Measurements from ENCODE around the gene UHRF2. TPM values are rescaled to one million over a fixed set of nuclear protein-coding genes. Genes with fewer than 3 reads are reported as not detected.

Gene UHRF2
- total and polyA plus RNA-seq, 9 of the 15 experiments (the other 6 are each of a cell fraction or from before 2014, with no cell fraction given), result 5.6 to 39.0 (median 20.1) TPM

- TF ChIP-seq E2F3 (CRISPR knock-in tag; IDR thresholded peaks at IDR 0.05), result no peak
- 0 out of 2 replicates have a peak, but pooled peaks have one; percentile 15 for TF ChIP-seq MXI1 (IDR thresholded peaks at IDR 0.05; ENCODE audit: low read depth, low read length)
- TF ChIP-seq MYBL2 (IDR thresholded peaks at IDR 0.05; ENCODE audit: low read depth), result peak; percentile 73
- no peak for TF ChIP-seq MYBL2 (CRISPR knock-in tag; IDR thresholded peaks at IDR 0.05; ENCODE audit: borderline replicate concordance)
- no peak for TF ChIP-seq TFE3 (CRISPR knock-in tag; IDR thresholded peaks at IDR 0.05)
- TF ChIP-seq SAFB (IDR thresholded peaks at IDR 0.05; ENCODE audit: borderline replicate concordance, low read depth, low read length), result no peak
- peak; percentile 44; the same call in 1 of the 2 replicates for TF ChIP-seq NFRKB (IDR thresholded peaks at IDR 0.05; ENCODE audit: low read depth)
- peak; percentile 87 to 88 for TF ChIP-seq FOXK2 (conservative IDR thresholded peaks at IDR 0.05 in 1 of 2, IDR thresholded peaks at IDR 0.05 in 1 of 2; ENCODE audit: low read depth in 2 of 2)
- TF ChIP-seq ZNF253 (CRISPR knock-in tag; conservative IDR thresholded peaks at IDR 0.05), result no peak
- TF ChIP-seq ZNF79 (CRISPR knock-in tag; IDR thresholded peaks at IDR 0.05; ENCODE audit: low read depth), result no peak
- peak; percentile 89 for TF ChIP-seq MBD1 (CRISPR knock-in tag; IDR thresholded peaks at IDR 0.05)
- TF ChIP-seq MTA2 (IDR thresholded peaks at IDR 0.05; ENCODE audit: low read depth), result no peak
- no peak for TF ChIP-seq COPS2 (conservative IDR thresholded peaks at IDR 0.05)
- no peak for TF ChIP-seq ZNF445 (CRISPR knock-in tag; IDR thresholded peaks at IDR 0.05; ENCODE audit: low read depth)
- peak; percentile 73 for TF ChIP-seq CEBPG (CRISPR knock-in tag; IDR thresholded peaks at IDR 0.05)
- TF ChIP-seq CEBPG (tag; conservative IDR thresholded peaks at IDR 0.05 in 1 of 2, IDR thresholded peaks at IDR 0.05 in 1 of 2), result no peak
- no peak for TF ChIP-seq TCF7L2 (IDR thresholded peaks at IDR 0.05; ENCODE audit: low read depth, low read length)
- peak; percentile 18; the same call in 1 of the 2 replicates for TF ChIP-seq EGR1 (conservative IDR thresholded peaks at IDR 0.05)
- TF ChIP-seq GTF2F1 (IDR thresholded peaks at IDR 0.05; ENCODE audit: low read depth, low read length), result no peak
- TF ChIP-seq RCOR1 (IDR thresholded peaks at IDR 0.05; ENCODE audit: borderline replicate concordance in 1 of 2, low read depth in 2 of 2, low read length in 2 of 2), result no peak
- TF ChIP-seq ZNF239 (CRISPR knock-in tag; IDR thresholded peaks at IDR 0.05), result no peak
- peak; percentile 26 for TF ChIP-seq HNRNPLL (IDR thresholded peaks at IDR 0.05; ENCODE audit: low read depth, low read length, poor library complexity, severe bottlenecking)
- TF ChIP-seq POLR2AphosphoS5 (IDR thresholded peaks at IDR 0.05; ENCODE audit: control insufficient read depth, insufficient read depth, low read depth, low read length), result peak; percentile 74
- TF ChIP-seq ATF7 (IDR thresholded peaks at IDR 0.05), result peak; percentile 12; the same call in 1 of the 2 replicates
These were observed at the start of gene UHRF2 (continued) for GRCh38 chr9:6412487-6413364.
